GM03348 (cell line): Measurements from ENCODE around the gene C1orf21.
A peak's percentile ranks its signal among the peaks of the same experiment; 100 is the strongest.

ENCODE experiments used
- DNase-seq: peaks from one replicate; pipeline ENCODE4 v3.0.0; 2012; ENCODE audit warnings: low spot score

C1orf21 gene

DNA sequence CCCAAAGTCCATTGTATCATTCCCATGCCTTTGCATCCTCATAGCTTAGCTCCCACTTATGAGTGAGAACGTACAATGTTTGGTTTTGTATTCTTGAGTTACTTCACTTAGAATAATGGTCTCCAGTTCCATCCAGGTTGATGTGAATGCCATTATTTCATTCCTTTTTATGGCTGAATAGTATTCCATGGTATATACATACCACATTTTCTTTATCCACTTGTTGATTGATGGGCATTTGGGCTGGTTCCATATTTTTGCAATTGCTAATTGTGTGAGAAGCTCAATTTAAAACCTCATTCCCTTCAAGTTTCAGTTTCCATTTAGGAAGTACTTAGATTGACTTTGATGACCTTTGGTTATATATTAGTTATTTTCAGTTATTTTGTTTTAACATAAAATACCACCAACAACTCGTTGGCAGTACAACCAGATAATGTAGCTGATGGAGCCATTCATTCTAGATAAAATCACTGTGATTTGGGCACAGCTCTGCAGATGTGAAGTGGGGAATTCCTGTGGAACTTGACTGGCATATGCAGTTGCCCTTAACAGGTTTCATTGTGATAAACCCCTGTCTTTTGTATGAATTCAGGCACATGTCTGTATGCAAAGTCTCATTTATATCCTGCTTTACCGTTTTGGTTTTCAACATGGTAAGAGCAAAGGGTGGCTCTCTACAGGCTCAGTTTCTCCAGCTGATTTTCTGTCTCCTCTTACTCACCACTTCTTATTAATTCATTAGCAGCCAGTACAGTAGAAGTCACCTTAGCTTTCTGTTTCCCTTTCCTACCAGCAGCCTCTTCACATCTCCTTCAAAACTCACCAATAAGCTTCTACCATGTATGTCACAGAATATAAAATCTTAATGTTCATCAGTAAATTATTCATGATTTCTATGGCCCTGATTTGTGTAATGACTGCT lies 170.9 kb downstream of the C1orf21 start:
- DNase-seq = no peak

DNA sequence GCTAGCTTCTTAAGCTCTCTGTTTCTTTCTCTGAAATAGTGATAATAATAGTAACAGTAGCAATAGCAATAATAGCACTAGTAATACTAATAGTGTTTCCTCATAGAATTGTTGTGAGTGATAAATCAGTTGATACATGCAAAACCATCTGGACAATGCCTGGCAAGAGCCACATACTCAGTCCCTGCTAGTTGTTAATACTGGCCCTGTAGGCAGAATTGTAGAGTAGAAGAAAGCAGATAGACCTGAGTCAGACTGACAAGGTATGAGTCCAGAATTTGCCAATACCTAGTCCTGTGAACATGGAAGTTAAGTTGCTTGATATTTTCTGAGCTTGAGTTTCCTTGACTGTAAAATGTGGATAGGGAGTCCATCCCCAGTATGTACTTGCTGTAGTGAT lies 171.9 kb downstream of the C1orf21 start:
- no peak for DNase-seq

DNA sequence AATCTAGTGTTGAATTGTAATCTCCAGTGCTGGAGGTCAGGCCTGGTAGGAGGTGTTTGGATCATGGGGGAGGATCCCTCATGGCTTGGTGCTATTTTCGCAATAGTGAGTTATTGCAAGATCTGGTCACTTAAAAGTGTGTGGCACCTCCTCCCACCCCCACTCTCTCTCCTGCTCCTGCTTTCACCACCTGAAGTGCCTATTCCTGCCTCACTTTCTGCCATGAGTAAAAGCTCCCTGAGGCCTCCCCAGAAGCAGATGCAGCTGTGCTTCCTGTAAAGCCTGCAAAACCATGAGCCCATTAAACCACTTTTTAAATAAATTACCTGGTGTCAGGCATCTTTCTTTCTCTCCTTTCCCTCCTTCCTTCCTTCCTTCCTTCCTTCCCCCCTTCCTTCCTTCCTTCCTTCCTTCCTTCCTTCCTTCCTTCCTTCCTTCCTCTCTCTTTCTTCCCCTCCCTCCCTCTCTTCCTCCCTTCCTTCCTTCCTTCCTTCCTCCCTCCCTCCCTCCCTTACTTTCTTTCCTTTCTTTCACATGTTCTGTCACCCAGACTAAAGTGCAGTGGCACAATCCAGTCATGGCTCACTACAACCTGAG lies 172.4 kb downstream of the C1orf21 start:
- DNase-seq = no peak

DNA sequence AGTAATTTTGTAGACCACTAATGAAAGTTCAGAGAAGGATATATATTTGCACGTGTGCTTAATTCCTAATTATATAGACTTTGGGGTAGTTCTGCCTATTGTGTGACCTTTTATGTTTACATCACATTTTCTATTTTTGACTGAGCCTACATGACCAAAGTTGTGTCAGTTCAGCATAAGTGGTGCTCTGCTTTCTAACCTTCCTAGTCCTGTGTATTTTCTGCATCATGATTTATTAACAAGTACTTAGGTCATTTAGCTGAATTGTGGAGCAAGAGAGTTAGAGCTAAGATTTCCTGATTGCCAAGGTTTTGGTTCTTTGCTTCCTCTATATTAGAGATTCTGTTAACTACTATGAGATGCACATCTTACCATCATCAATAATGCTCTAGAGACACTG lies 176.0 kb downstream of the C1orf21 start:
- no peak for DNase-seq

DNA sequence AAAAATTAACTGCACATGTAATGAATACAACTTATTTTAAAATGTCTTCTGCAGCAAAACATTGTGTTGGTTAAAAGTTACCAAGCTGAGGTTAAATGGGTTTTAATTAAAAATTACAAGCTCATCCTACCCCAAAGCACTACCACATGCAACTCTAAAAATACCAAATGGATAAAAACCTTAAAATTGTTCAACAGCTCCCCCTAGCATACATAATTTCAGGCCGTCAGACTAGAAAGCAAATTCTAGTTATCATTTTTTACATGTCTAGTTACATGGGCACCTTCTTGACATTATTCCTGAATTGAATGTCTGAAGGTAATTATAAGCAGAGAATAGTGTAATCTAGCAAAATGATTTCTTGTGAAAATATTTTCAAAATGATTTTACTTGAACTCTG lies 176.5 kb downstream of the C1orf21 start:
- peak; percentile 42 for DNase-seq

DNA sequence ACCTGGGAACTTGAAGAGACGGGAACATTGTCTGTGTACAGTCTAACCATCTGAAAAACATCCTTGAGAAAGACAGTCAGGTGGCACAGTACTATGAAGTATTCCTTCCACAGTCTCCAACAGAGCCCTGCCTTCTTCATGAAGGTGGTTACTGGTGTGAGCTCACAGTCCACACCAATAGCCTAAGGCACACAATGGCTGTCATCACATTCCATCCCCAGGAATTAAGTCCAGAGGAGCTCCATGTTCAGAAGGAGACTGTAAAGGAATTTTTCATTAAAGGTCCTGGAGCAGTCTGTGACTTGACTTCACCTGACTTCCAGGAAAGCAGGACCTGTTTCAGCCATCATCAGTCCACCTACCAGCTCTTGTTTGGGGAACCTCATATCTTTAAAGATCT lies 180.2 kb downstream of the C1orf21 start:
- no peak for DNase-seq

DNA sequence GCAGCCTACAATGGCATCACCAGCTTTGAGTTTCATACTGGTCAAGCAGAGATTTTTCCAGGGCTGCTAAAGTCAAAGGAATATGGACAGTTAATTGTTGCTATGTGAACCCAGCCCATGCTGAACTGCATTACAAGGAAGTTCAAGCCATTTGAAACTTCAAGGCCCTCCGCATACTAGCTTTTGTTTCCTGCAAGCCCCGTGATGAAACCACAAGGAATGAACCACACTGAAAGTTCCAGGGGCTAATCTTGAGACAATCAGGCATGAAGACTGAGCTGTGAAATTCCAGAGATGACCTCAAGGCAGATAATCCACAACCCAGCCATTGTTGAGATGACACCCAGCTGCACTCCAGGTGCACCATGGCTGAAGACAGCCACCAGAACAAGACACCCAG lies 180.8 kb downstream of the C1orf21 start:
- peak; percentile 43 for DNase-seq

DNA sequence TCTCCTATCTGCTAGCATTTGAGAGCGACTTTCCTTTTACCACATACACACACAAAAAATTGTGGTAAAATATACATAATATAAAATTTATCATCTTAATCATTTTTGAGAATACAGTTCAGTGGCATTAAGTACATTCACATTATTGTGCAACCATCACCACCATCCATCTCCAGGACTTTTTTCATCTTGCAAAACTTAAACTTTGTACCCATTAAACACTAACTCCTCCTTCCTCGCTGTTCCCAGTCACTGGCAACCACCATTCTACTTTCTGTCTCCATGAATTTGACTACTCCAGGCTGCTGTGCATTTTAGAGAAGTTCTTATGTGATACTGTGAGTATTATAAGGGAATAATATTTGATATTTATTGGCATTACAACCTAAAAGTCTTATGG lies 181.3 kb downstream of the C1orf21 start:
- DNase-seq = no peak

DNA sequence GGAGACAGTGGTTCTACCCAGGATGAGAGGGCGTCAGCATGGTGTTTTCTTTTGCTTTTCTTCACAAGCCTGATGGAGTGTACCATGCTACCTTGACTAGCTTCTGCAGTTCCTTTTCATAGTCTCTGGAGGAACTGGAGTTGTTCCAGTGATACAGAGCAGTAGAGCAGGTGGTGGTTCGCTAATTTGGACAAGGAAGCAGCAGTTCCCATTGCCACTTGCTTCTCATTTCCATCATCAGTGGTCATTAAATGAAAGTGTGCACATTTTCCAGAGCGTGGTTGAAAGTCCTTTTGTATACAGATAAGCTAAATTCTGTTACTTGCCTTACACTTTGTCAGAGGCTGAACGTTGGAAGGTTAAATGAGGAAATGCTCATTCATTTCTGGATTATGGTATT lies 182.3 kb downstream of the C1orf21 start:
- DNase-seq = no peak

DNA sequence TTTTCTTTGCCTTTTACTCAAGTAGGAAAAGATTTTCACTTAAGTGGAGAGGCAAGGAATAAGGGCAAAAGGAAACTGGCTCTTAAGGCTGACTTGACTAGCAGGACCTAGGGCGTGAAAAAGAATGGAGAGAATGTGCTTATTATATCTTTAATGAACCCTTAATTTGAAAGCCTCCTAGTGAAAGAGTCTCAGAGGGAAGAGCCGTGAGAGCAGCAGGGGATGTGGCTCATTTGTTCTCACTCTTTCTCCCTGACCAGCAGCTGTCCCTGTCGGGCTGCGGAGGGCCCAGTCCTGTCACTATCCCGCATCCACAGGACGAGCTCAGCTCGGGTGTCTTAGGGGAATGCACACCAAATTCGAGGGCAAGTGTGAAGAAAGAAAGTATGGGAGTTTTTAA lies 187.8 kb downstream of the C1orf21 start:
- no peak for DNase-seq

DNA sequence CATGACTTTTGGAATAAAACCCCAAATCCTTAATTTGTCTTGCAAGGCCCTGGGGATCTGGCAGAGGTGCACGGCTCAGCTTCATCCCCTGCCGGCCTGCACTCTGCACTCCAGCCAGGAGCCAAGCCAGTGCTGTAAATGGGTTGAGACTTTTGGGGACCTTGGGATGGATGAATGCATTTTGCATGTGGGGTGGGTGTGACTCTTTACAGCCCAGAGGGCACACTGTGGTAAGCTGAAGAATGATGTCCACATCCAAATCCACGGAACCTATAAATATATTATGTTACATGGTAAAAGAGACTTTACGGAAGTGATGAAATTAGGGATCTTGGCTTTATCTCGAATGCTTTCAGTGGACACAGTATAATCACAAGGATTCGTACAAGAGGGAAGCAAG lies 190.0 kb downstream of the C1orf21 start:
- DNase-seq = no peak

DNA sequence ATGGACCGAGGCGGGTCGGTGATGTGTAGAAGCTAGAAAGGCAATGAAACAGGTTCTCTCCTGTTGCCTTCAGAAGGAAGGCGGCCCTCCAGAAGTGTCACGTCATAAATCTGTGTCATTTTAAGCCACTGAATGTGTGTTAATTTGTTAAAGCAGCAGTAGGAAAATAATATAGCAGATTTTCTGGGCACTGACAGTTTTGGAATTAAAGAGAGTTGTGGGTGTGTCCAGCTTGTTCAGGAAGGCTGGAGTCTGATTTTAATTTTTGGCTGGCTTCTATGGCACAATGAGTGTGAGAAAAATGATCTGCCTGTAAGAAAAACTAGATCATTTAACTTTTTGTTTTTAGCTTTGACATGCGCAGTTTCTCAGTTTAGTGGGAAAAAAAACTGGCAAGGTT lies 190.5 kb downstream of the C1orf21 start:
- DNase-seq = no peak

DNA sequence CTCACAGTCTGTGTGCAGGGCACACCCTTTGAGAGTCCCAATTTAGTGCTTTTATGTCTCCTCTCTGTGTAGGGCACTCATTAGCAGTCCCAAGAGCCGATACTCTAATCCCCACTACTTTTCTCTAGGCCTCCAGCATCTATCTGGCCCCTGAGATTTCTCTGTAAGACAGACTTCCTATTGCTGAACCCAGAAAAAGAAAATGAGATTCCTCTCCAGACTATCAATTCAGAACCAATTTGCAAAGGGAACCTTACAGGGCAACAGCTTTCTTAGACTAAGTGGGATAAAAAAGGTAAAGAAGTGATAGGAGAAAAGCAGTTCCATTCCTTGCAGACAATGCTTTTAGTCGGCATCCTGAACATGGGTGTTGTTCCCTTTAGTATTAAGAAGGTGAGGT lies 195.6 kb downstream of the C1orf21 start:
- no peak for DNase-seq

DNA sequence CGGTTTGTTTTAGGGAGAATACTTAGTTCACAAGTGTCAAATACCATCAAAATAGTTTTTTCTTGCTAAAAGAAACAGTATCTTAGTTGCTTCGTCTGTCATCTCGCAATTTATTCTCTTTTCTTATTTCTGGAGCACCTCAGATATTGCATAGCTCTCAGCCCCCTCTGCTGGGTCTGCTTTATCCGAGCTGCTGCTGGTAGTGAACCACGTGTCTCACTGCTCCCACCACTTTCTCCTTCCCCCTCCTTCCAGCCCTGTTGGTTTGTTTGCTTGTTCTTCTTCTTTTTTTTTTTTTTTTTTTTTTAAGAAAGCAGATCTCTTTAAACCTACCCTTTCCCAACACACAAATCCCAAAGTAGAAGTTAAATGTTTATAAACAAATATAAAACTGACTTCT lies 197.0 kb downstream of the C1orf21 start:
- DNase-seq = no peak

DNA sequence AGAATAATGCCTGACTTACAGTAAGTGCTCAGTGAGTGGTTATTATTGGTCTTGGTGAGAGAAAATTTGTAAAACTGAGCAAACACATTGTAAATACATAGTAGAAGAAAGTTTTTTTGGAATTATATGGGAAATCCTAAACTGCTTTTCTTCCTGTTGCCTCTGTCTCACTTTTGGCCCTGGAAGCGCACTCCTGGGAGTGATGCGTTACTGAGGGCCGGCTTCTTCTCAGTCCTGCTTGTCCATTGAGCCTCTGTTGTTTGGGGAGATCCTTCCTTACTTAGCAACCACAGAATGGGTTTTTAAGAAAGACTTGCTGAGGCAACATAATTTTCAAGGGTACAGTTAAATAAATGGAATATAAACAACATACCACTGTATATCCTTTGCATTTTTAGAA lies 201.9 kb downstream of the C1orf21 start:
- no peak for DNase-seq

DNA sequence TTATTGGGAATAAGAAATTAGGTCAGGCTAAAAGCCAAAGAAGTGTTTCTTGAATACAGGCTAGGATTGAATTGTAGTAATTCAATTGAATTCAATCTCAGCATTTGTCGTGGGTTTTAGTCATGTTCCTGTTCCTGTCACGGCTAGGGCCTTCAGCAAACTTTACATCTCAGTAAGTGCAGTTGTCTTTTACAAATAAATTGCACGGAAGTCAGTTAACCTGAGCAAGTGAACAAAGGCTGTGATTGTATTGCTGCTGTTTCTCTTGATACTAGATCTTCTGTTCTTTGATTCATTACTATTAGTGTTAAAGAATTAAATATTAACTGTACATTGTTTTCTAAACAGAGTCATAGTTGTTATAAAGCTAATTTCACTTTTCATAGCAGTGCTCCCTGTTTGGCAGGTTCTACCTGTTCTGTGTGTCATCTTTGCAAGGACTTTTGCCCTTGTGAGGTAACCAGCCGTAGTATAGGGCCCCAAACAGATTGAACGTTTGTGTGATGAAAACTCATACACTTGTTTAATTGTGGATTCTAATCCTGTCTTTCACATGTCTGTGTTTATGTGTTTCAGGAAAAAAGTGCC lies 203.4 kb downstream of the C1orf21 start:
- no peak for DNase-seq

DNA sequence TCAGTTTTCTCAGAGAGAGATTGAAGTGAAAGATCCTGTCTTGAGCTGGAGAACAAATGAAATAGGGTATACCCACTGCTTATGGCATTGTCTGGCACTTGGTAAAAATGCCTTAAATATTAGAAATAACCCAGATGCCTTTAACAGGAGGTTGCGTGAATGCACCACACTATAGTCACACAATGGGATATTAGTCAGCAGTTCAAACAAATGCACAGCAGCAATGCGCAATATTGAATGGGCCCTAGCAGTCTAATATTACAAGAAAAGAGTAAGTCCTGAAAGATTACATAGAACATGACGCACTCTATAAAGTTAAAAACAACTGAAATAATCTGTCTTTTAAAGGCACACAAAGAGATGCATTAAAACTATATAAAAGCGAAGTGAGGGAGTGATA lies 206.8 kb downstream of the C1orf21 start:
- no peak for DNase-seq

DNA sequence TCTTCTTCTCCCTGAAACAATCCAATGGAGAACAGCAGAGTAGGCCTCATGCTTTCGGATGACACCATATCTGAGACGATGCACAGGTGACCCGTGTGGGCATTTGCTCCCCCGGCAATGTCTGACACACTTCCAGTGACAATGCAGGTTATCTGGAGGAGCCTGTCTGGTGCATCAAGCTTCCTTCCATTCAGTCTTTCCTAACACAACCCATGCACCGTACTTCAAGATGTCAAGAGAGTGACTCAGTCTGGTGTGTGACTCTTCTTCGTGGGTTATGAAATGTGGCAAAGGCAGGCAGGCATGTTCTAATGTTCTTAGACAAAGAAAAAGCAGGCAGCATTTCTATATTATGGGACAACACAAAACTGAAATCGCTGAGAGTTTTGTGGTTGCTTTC lies 208.8 kb downstream of the C1orf21 start:
- peak; percentile 71 for DNase-seq

DNA sequence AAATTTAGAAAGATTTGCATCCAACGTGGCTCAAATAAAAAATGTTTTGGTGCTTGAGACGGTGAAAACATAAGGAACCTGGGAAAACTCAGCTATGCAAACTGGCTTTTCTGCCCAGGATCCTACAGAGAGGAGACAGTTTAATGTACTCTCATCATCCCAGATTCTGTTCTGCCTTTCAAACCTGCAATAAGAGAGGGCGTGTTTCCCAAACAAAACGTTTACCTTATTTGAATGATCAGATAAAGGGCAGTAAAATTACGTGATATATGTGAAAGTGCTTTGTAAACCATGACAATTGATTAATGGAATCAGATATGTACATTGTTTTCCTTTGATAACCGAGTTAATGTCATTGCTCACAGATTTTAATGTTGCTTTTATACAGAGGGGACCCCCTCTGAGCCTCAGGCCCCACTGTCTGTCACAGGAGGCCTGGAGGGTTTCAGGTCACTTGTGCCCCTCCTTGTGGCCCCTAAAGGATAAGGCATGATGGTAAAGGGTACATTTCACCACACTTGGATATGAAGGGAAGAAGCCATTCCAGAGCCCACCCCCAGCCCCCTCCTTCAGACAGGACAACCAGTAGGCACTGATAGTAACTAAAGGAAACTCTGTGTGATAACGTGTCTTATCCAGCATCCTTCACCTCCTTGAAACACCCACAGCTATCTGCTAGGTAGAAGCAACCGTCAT lies 210.3 kb downstream of the C1orf21 start:
- DNase-seq = no peak

DNA sequence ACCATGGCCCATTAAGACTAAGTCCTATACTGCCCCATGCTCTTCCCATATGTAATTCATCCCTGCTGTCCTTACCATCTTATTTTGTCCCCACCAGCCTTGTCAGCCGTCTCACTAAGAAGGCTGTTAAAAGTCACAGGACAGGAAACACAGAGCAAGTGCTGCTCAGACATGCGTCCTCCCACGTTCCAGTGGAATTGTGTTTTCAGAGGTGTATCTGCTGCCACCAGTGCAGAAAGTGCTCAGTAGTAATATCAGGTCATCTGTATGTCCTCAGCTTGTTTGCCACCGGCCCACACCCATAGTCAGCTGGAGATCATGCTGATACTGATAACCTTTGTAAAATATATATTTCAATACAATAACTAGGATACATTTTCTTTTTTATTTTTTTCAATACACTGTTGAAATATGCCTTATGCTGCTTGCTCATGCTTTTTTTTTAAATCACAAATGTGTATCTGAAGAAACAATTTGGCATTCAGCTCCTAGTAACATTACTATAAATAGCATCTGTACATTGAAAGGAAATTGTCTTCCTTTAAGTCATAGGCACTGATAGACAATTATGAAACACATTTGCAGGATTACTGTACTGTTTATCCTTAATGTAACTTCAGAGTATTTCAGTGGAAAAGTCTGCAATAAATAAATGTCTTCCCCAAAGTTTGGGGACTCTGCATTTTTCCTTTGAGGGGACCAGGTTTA lies 211.0 kb downstream of the C1orf21 start:
- no peak for DNase-seq

DNA sequence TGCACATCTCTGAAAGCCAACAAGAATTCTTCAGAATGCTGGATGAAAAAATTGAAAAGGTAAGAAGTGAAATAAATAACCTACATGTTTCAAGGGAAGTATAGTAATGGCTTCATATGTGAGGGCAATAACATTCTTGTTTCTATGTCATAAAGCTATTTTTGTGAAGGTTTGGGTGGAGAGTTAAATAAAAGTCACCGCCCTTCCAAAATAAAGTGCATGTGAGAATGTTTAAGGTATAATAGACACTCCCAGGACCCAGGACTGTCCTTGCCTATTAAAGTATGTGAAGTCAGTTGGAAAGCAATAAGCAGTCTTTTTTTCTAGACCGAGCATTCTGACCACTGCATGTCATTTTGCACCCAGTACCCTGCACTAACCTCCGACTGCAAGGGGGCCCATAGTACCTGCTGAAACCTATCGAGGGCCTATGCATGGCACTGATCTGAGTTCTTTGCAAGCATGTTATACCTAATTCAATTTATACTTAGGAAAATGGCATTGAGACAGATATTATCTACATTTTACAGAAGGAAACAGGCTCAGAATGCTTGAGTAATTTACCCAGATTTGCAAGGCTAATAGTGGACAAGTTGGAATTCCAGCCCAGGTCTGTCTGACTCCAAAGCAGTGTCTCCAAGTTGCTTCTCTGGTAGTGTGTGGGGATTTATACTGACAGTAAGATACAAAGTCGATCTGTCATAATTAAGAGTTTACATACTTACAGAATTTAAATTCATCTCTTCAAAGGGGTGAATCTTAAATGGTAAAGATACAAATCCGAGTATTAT lies 211.8 kb downstream of the C1orf21 start:
- no peak for DNase-seq
